Stimulated activated naive B cell treated with anti-CD40 and anti-IgM and Interleukin-4, amounts not matched to agents 10 μg/mL and 1 μg/mL and 100 μg/mL, for 72 hours (primary cell): ENCODE data around the gene CYP2U1.

ENCODE experiments used
- ATAC-seq, 2 donors: fragments of 150-1000 bp; cut with Tn5 transposase; replicated peaks; 2 replicates each; pipeline ENCODE4 v1.10.0; 2021; ENCODE audit warnings: moderate library complexity in 1 of 2
- DNase-seq: peaks from one replicate; pipeline ENCODE4 v3.0.0; 2021
- H3K27ac Mint-ChIP-seq: one replicate; pipeline ENCODE4 v1.8.0; 2022; ENCODE audit warnings: mild to moderate bottlenecking, mixed read lengths
- H3K27me3 Mint-ChIP-seq, 2 donors: one replicate each; pipeline ENCODE4 v1.8.0; 2022; ENCODE audit warnings: mixed read lengths in 2 of 2
- H3K36me3 Mint-ChIP-seq, 2 donors: one replicate each; pipeline ENCODE4 v1.8.0; 2022; ENCODE audit warnings: mixed read lengths in 2 of 2, mild to moderate bottlenecking in 1 of 2
- H3K4me1 Mint-ChIP-seq, 2 donors: one replicate each; pipeline ENCODE4 v1.8.0; 2022; ENCODE audit warnings: mixed read lengths in 2 of 2, mild to moderate bottlenecking in 1 of 2
- H3K4me3 Mint-ChIP-seq, 2 donors: one replicate each; pipeline ENCODE4 v1.8.0; 2022; ENCODE audit warnings: mild to moderate bottlenecking in 2 of 2, mixed read lengths in 2 of 2, moderate library complexity in 1 of 2
- H3K9me3 Mint-ChIP-seq, 2 donors: one replicate each; pipeline ENCODE4 v1.8.0; 2022; ENCODE audit warnings: mixed read lengths in 2 of 2, mild to moderate bottlenecking in 1 of 2

The CYP2U1 gene

DNA sequence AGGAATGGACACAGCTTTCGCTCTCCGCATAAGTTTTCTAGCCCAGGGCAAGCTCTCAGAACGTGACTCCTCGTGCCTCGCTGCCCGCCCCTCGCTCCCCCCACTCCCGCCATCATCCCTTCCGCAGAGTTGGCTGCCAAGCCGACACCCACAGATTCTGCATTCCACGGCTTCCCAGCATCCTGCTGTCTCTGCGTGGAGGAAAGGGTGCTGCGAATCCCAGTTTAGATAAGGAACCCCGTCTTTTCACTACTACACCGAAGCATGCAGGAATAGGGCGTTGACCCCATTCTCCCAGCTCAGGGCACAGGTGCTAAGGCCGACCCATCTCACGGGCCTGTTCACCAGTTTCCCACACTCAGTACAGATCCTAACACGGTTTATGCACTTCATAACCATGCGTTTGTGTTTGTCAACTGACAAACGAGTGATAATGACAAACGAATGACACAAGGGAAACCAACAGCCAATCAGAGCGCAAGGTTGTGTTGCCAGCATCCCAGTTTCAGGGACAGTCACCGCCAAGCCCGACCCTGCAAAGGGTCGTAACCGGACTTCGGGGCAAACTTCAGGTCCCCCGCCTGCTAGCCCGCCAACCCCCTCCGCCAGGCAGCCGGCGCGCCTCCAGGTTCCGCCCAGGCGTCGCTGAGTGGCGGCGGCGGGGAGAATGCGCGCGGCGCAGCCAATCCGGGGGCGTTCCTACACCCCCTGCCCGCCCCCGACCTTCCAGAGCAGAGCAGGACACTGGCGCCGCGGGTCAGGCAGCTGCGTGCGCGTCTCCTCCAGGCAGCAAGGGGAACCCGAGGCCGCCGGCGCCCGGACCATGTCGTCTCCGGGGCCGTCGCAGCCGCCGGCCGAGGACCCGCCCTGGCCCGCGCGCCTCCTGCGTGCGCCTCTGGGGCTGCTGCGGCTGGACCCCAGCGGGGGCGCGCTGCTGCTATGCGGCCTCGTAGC lies at the start of gene CYP2U1:
Gene CYP2U1, plus strand, starts transcription at position 729 of the 954 bp plus-strand sequence. Its CDS starts 95 bp downstream, at position 824.
- DNase-seq (peak; percentile 75), ATAC-seq (peak; percentile 90 to 92)
- Mint-ChIP-seq H3K4me3 (peak within 1 kb of the TSS; percentile 96 to 97), H3K9me3 (no peaks in the 10 kb centered on the region), H3K4me1 (peaks cover 22 to 42% of the 10 kb centered on the region in 2 donors), H3K36me3 (no peaks in the 10 kb centered on the region), H3K27ac (peak within 1 kb of the TSS; percentile 95), H3K27me3 (no peaks in the 10 kb centered on the region)

DNA sequence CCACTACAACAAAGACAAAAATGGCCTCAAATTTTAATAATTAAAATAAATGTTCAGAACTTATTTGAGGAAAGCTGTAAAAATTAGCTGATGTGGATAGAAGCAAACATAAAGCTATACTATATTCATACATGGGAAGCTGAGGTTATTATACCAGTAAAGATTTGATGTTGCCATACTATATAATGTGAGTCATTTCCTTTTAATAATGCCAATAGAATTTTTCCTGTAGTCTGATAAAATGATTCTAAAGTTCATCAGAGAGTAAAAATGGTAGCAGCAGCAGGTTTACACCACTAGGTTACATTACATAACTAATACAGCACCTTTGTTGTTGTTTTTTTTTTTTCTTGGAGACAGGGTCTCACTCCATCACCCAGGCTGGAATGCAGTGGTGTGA lies 45.5 kb upstream of the CYP2U1 start:
- Mint-ChIP-seq H3K27ac (no peak overlapping the region), H3K27me3 (peaks cover 9 to 10% of the 10 kb centered on the region in 2 donors), H3K4me3 (no peak overlapping the region), H3K36me3 (no peaks in the 10 kb centered on the region), H3K4me1 (no peaks in the 10 kb centered on the region), H3K9me3 (no peaks in the 10 kb centered on the region)
- DNase-seq (no peak), ATAC-seq (no peak)

DNA sequence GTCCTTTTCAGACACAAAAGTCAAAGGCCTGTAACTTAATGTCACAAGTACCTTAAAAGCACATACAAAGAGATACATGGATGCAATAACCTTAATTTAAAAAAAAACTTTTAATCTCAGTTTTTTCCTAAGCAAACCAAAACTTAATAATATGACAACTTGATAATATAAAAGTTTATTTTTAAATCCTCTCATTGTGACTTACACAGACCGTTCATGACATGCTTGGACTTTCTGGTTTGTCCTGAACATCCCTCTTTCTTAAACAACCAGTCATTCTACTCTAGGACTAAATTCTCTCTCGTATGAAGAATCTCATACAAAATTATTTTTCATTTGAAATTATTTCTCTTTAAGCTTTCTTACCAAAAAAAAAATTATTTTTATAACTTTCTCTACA lies 43.1 kb upstream of the CYP2U1 start:
- Mint-ChIP-seq H3K27ac (no peak overlapping the region), H3K27me3 (peaks cover 11 to 14% of the 10 kb centered on the region in 2 donors), H3K36me3 (no peaks in the 10 kb centered on the region), H3K9me3 (no peaks in the 10 kb centered on the region), H3K4me3 (no peak overlapping the region), H3K4me1 (no peaks in the 10 kb centered on the region)
- DNase-seq, result no peak
- no peak for ATAC-seq

DNA sequence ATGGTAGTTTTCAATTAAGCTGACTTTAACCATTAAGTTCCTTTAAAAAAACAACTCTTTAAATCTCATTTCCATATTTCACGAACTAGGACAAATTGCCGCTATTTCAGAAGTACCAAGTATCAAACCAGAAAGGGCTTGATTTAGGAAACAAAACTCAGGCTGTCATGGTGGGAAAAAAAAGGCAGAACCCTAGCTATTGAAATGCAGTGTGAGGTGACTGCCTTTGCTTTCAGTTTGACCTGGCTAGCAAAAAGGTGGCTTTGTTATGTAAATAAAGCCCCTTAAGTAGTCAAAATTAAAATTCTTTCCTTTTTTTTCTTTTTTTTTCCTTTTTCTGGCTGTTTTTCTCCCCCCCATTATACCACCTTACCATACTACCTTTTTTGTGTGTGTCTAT lies 40.6 kb upstream of the CYP2U1 start:
- no peak for DNase-seq
- H3K36me3 Mint-ChIP-seq, result no peaks in the 10 kb centered on the region
- ATAC-seq, result no peak
- no peaks in the 10 kb centered on the region for H3K9me3 Mint-ChIP-seq
- H3K27me3 Mint-ChIP-seq, result peaks cover 10 to 11% of the 10 kb centered on the region in 2 donors
- no peaks in the 10 kb centered on the region for H3K4me1 Mint-ChIP-seq
- H3K4me3 Mint-ChIP-seq, result no peak overlapping the region
- H3K27ac Mint-ChIP-seq, result no peak overlapping the region

DNA sequence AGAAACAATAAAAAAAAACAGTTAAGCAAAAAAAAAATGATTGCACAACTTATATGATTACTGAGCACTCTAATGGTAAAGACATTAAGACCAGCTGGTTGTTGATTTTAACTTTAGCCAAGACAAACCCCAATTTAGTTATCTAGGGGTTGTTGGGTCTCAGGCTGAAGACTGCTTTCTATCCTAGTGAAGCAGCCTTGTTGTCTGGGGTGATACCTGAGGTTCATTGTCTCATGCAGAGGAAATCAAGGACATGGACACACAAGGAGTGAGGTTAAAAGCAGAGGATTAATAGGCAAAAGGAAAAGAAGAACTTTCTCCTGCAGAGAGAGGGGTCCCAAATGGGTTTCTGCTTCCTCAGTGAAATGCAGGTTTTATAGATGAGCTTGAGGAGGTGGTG lies 40.0 kb upstream of the CYP2U1 start:
- no peaks in the 10 kb centered on the region for H3K9me3 Mint-ChIP-seq
- H3K27ac Mint-ChIP-seq, result no peak overlapping the region
- H3K36me3 Mint-ChIP-seq, result no peaks in the 10 kb centered on the region

DNA sequence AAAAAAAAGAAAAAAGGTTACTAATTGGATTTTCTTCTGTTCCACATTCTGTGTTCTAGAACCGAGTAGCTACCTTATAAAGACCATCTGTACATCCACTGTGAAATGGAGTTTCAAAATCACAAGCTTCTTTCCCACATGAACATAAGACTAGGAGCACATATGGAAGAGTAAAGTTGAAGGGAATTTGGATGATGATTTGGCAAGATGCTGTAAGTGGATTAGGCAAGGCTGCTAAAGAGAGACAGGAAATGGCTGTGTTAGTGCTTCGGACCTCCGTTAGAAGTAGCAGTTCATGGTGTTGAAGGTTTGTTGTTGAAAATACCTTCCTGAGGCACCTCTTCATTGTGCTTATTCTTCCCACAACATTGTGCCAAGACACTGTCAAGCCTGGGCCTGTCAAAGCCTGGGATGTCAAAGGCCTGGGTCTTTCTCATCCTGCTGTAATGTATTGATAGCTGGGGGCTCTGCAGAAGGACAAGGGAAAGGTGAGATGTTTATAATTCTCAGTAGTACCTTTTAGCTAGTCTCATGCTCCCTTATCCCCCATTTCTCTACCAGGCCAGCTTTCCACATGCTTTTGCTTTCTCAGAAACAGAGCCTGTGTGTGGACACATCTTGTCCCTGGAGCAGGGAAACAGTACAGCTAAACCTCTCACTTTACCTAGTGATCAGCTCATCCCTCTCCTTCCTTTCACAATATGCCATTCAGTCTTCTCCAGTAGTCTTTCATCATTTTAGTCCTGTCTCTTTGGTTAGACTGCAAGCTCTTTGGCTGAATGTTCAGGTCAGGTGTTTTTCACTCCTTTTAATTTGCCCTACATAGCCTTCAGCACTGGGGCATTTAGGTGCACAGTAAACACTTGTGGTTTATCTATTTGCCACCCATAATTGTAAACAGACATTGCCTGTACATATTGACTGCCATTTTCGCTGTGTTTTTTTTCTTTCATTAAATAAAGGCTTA lies 37.9 kb upstream of the CYP2U1 start:
- Mint-ChIP-seq H3K36me3 (no peaks in the 10 kb centered on the region), H3K9me3 (no peaks in the 10 kb centered on the region), H3K4me1 (no peaks in the 10 kb centered on the region), H3K27me3 (peaks cover 11 to 22% of the 10 kb centered on the region in 2 donors), H3K27ac (no peak overlapping the region), H3K4me3 (no peak overlapping the region)
- DNase-seq (no peak), ATAC-seq (no peak)

More for the DNA sequence above, 40.0 kb upstream of the CYP2U1 start:
- no peak overlapping the region for H3K4me3 Mint-ChIP-seq
- H3K27me3 Mint-ChIP-seq, result peaks cover 11 to 15% of the 10 kb centered on the region in 2 donors
- no peaks in the 10 kb centered on the region for H3K4me1 Mint-ChIP-seq
- DNase-seq, result no peak
- no peak for ATAC-seq

DNA sequence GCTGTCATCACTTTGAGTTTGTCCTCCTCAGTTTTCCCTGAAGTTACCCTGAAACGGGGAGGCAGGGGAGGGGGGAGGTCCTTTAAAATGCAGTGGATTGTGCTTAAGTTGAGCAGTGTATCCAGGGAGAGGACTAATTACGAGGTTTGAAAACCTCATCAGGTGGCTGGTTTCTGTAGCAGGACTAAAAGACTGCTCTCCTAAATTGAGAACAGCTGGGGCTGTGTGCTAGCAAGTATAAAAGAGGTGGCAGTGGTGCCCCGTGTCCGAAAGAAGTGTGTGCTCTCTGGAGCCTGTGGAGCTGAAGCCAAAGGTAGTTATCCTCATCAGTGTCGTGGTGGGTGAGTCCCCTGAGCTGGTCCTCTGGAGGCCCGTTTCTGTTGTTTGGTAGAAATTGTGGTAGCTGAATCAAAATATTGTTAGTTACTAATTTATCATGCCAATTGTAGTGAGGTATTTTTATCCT lies 37.2 kb upstream of the CYP2U1 start:
- Mint-ChIP-seq H3K9me3 (no peaks in the 10 kb centered on the region), H3K27ac (no peak overlapping the region), H3K27me3 (peaks cover 11 to 22% of the 10 kb centered on the region in 2 donors), H3K4me3 (no peak overlapping the region), H3K4me1 (no peaks in the 10 kb centered on the region), H3K36me3 (no peaks in the 10 kb centered on the region)
- ATAC-seq, result no peak
- DNase-seq, result no peak

DNA sequence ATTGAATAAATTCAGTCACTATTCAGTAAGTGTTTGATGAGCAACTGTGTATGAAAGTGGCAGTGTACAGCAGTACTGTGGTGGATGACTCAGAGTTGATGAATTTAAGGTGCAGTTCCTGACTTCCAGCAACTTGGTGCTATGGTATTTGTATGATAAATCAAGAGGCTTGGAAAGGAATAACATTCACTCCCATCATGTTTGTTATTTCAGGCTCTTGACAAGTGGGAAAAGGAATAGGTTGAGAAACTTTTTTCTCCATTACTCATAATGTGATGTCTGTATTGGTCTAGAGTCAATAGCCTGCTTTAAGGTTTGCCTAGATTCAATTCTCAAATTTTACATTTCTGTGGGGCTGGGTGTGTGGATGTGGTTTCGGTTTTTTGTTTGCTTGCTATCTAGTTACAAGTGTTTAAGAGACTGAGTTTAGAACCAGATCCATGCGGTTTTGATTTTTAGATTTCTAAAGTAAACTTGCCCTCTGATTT lies 35.1 kb upstream of the CYP2U1 start:
- no peak for DNase-seq
- no peaks in the 10 kb centered on the region for H3K36me3 Mint-ChIP-seq
- H3K27ac Mint-ChIP-seq, result no peak overlapping the region
- ATAC-seq, result no peak
- H3K4me3 Mint-ChIP-seq, result no peak overlapping the region
- no peaks in the 10 kb centered on the region for H3K9me3 Mint-ChIP-seq
- no peaks in the 10 kb centered on the region for H3K4me1 Mint-ChIP-seq
- H3K27me3 Mint-ChIP-seq, result peaks cover 15 to 28% of the 10 kb centered on the region in 2 donors

DNA sequence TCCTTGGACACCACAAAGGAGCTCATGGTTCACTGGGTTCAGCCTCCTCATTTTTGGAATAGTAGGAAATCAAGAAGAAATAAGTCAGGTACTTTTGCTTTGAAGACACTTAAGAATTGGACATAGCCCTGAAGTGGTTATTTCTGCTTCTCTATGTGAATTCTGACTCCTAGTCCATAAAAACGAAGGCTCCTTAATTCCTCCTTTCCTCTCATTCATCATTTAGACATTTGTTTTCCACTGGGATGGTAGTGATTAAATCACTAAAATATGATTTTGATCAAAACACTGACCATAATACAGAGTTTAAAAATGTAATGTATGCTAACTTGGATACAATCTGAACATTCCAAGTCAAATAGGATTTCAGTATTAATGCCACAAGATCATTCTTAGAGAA lies 34.7 kb upstream of the CYP2U1 start:
- Mint-ChIP-seq H3K4me3 (no peak overlapping the region), H3K36me3 (no peaks in the 10 kb centered on the region), H3K27me3 (peaks cover 11 to 28% of the 10 kb centered on the region in 2 donors), H3K9me3 (no peaks in the 10 kb centered on the region), H3K27ac (no peak overlapping the region), H3K4me1 (no peaks in the 10 kb centered on the region)
- ATAC-seq (no peak), DNase-seq (no peak)

DNA sequence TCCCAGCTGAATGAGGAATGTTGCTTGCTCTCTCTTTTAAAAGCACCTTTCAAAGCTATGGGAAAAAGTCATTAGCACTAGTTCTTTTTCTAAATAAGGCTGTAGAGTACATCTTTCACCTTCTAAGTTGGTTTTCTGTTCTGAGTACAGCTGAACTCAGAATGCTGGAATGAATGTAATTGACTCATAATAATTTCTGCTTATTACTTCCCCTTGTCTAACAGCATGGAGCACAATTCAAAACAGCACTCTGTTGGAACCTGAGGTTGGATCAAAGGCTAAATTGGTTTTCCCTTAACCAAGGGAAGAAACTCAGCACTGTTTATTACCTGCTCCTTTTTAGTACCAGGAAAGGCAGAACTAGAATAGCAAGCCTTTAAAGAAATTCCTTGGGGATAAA lies 33.5 kb upstream of the CYP2U1 start:
- Mint-ChIP-seq H3K9me3 (no peaks in the 10 kb centered on the region), H3K36me3 (no peaks in the 10 kb centered on the region), H3K27ac (no peak overlapping the region), H3K4me1 (no peaks in the 10 kb centered on the region), H3K27me3 (peaks cover 17 to 38% of the 10 kb centered on the region in 2 donors), H3K4me3 (no peak overlapping the region)
- ATAC-seq, result no peak
- no peak for DNase-seq

DNA sequence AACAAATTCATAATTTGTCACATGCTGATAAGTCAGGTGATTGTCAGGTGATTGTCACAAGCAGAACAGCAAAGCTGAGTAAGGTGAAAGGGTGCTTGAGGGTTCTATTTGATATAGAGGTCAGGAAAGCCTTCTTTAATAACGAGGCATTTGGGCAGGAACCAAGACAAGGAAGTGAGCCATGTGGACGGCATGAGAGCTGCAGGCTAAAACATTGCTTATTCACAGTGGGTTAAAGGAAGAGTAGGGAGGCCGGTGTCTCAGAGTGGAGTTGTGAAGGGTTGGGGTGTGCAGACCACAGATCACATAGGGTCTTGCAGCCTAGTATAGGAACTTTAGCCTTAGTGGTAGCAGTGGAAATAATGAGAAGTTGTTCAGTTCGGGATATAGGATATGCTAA lies 31.3 kb upstream of the CYP2U1 start:
- Mint-ChIP-seq H3K27me3 (peaks cover 26 to 49% of the 10 kb centered on the region in 2 donors), H3K9me3 (peaks cover 6 to 11% of the 10 kb centered on the region in 2 donors)
- ATAC-seq, result no peak

DNA sequence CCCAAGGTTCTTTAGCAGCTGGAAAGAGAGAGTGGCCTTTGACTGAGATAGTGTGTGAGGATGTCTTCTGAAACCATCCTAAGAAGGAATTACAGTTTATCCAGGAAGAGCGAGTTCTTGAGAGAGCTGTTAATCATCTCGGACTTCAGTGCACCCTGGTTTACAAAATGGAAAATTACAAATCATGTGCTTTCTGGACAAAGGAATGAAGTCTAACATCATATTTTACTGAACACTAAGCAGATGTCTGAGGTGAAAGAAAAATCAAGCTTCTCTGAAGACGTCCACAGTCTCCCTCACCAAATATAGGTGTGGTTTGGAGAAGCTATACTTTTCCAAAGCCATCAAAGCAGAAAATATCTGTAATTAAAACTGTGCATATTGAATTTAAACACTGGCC lies 30.8 kb upstream of the CYP2U1 start:
- ATAC-seq, result no peak
- Mint-ChIP-seq H3K27me3 (peaks cover 24 to 47% of the 10 kb centered on the region in 2 donors), H3K4me1 (no peaks in the 10 kb centered on the region), H3K4me3 (no peak overlapping the region), H3K27ac (no peak overlapping the region), H3K36me3 (peaks cover 3 to 6% of the 10 kb centered on the region in 2 donors), H3K9me3 (peaks cover 6 to 13% of the 10 kb centered on the region in 2 donors)
- DNase-seq, result no peak

More for the DNA sequence above, 31.3 kb upstream of the CYP2U1 start:
- DNase-seq, result no peak
- Mint-ChIP-seq H3K4me1 (no peaks in the 10 kb centered on the region), H3K36me3 (peaks cover 3 to 6% of the 10 kb centered on the region in 2 donors), H3K4me3 (no peak overlapping the region), H3K27ac (no peak overlapping the region)

DNA sequence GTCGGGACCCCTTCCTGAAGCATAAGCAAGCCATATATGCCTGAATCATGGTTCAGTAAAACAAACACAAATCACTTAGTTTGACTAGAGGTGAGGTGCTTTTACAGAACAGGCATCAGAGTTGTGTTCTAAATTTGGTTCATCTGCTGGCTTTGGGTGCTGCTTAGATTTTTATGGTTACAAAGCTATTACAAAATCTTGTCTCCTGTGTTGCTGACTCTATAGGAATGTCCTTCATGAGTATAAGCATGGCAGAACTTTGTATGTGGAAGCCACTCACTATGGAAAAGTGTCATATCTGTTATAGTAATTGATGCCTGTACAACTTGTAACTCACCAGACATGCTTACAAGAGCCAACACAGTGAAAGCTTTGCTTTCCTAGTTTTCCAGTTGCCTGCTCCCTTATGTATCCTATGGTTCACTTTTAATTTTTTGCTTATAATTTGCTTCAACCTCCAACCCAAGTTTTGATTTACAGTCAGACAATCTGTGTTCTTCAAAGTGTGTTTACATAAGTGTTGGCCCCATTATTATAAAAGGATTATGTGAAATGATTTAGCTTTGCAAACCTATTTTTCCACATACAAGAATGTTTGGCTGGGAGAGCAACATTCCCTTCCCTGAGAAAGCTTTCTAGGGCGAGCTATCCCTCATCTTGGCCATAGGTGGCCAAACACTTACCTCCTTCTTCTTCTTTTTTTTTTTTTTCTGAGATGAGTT lies 30.0 kb upstream of the CYP2U1 start:
- H3K9me3 Mint-ChIP-seq, result peaks cover 6 to 13% of the 10 kb centered on the region in 2 donors
- H3K27ac Mint-ChIP-seq, result no peak overlapping the region

More for the DNA sequence above, 30.0 kb upstream of the CYP2U1 start:
- Mint-ChIP-seq H3K4me1 (no peaks in the 10 kb centered on the region), H3K27me3 (peaks cover 24 to 38% of the 10 kb centered on the region in 2 donors), H3K4me3 (no peak overlapping the region), H3K36me3 (peaks cover 3 to 6% of the 10 kb centered on the region in 2 donors)
- DNase-seq, result no peak
- no peak for ATAC-seq
